CD8-positive, alpha-beta memory T cell (primary cell): Measurements from ENCODE around the gene DNM2. TPM values are rescaled to one million over a fixed set of nuclear protein-coding genes. Genes with fewer than 3 reads are reported as not detected.
A peak's percentile ranks its signal among the peaks of the same experiment; 100 is the strongest.

ENCODE experiments used
- CTCF ChIA-PET: fragments of 350-600 bp; sonication (Branson Sonifier 250); formaldehyde crosslinking; loops from one replicate; lab custom pipeline; 2021; ENCODE audit warnings: antibody characterized with exemption; lab: Charles Lee
- POLR2A ChIA-PET: fragments of 350-600 bp; sonication (Branson Sonifier 250); formaldehyde crosslinking; loops from one replicate; lab custom pipeline; 2021; ENCODE audit warnings: antibody characterized with exemption; lab: Charles Lee
- DNase-seq, 5 donors: peaks; one replicate each; pipeline versions ENCODE4 v3.0.0 to v3.0.0-alpha.2; 2020 to 2022; ENCODE audit warnings: mixed read lengths in 1 of 5
- H3K27ac ChIP-seq: one replicate; pipeline ENCODE4 v1.7.0; 2013; ENCODE audit warnings: low read depth, mild to moderate bottlenecking, low read length, moderate library complexity
- H3K27me3 ChIP-seq: 2 replicates; pipeline ENCODE4 v1.7.0; 2013; ENCODE audit warnings: low read length, mild to moderate bottlenecking; ENCODE audit not compliant: insufficient read depth, poor library complexity, severe bottlenecking
- H3K36me3 ChIP-seq: 2 replicates; pipeline ENCODE4 v1.7.0; 2013; ENCODE audit warnings: mild to moderate bottlenecking, low read length, moderate library complexity; ENCODE audit not compliant: insufficient read depth
- H3K4me1 ChIP-seq: 2 replicates; pipeline ENCODE4 v1.7.0; 2013; ENCODE audit warnings: mild to moderate bottlenecking, low read length, moderate library complexity; ENCODE audit not compliant: insufficient read depth
- H3K4me3 ChIP-seq: 2 replicates; pipeline ENCODE4 v1.7.0; 2013; ENCODE audit warnings: mild to moderate bottlenecking, low read length
- H3K9me3 ChIP-seq: 2 replicates; pipeline ENCODE4 v1.7.0; 2013; ENCODE audit warnings: mild to moderate bottlenecking, low read length
- H3K27ac Mint-ChIP-seq, 8 donors: one replicate each; pipeline ENCODE4 v1.8.0; 2020 to 2021; ENCODE audit warnings: mixed read lengths in 8 of 8, mild to moderate bottlenecking in 6 of 8, inconsistent platforms in 3 of 8, moderate library complexity in 3 of 8
- H3K27me3 Mint-ChIP-seq, 2 donors: one replicate each; pipeline ENCODE4 v1.8.0; 2020 to 2021; ENCODE audit warnings: mixed read lengths in 2 of 2, mild to moderate bottlenecking in 1 of 2, moderate library complexity in 1 of 2
- H3K36me3 Mint-ChIP-seq, 3 donors: one replicate each; pipeline ENCODE4 v1.8.0; 2020 to 2021; ENCODE audit warnings: mixed read lengths in 3 of 3, inconsistent platforms in 1 of 3, mild to moderate bottlenecking in 1 of 3
- H3K4me1 Mint-ChIP-seq, 3 donors: one replicate each; pipeline ENCODE4 v1.8.0; 2020 to 2021; ENCODE audit warnings: mixed read lengths in 3 of 3, inconsistent platforms in 1 of 3, mild to moderate bottlenecking in 1 of 3
- H3K4me3 Mint-ChIP-seq, 7 donors: one replicate each; pipeline ENCODE4 v1.8.0; 2020 to 2021; ENCODE audit warnings: mixed read lengths in 7 of 7, mild to moderate bottlenecking in 6 of 7, moderate library complexity in 4 of 7, inconsistent platforms in 2 of 7
- H3K9me3 Mint-ChIP-seq, 5 donors: one replicate each; pipeline ENCODE4 v1.8.0; 2020 to 2022; ENCODE audit warnings: mixed read lengths in 5 of 5, mild to moderate bottlenecking in 3 of 5, moderate library complexity in 2 of 5, inconsistent platforms in 1 of 5
- polyA plus RNA-seq: library from polyadenylated mRNA; unstranded; fragments of 300-500 nt; fragmentation: Illumina TruSeq; gene quantifications from one replicate; pipeline ENCODE4 v1.2.3, GENCODE V29; 2021
- total RNA-seq, 2 experiments: library from RNA; stranded (reverse); gene quantifications; one replicate each; pipeline ENCODE4 v1.2.3, GENCODE V29; 2021

DNM2 gene
- total and polyA plus RNA-seq, 3 experiments from 2014 or later = 105 to 165 (median 154) TPM

GRCh38 chr19:10858204-10858828, 140.4 kb downstream of the DNM2 start:
- H3K27ac Mint-ChIP-seq = peak overlapping the region in 1 of 8 donors; percentile 33
- no peaks in the 10 kb centered on the region for H3K9me3 ChIP-seq
- H3K4me1 ChIP-seq = no peaks in the 10 kb centered on the region
- H3K4me1 Mint-ChIP-seq = peaks cover 0 to 11% (median 0%) of the 10 kb centered on the region in 3 donors
- no peaks in the 10 kb centered on the region for H3K9me3 Mint-ChIP-seq
- CTCF ChIA-PET = interaction anchor here (0.8 to 2.9 kb wide), 6 partner anchors 9 to 142 kb away, joined by 3 to 8 read pairs (median 5); partner anchors contain the start of gene CARM1
- H3K4me3 Mint-ChIP-seq = no peak overlapping the region
- H3K4me3 ChIP-seq = no peak overlapping the region
- no peaks in the 10 kb centered on the region for H3K27me3 ChIP-seq
- H3K36me3 ChIP-seq = no peaks in the 10 kb centered on the region
- peak; percentile 26 to 66 (median 32) for DNase-seq
- H3K27me3 Mint-ChIP-seq = no peaks in the 10 kb centered on the region
- peaks cover 0 to 2% (median 0%) of the 10 kb centered on the region in 3 donors for H3K36me3 Mint-ChIP-seq
- POLR2A ChIA-PET = interaction anchor here (0.6 kb wide), 1 partner anchor 150 kb away, joined by 8 read pairs; no protein-coding TSS in a partner anchor
- H3K27ac ChIP-seq = no peak overlapping the region

GRCh38 chr19:10861103-10861651, 143.3 kb downstream of the DNM2 start:
- no peak overlapping the region for H3K4me3 ChIP-seq
- Mint-ChIP-seq H3K27ac (peak overlapping the region in 1 of 8 donors; percentile 6), H3K36me3 (peaks cover 0 to 2% (median 0%) of the 10 kb centered on the region in 3 donors), H3K27me3 (no peaks in the 10 kb centered on the region), H3K4me1 (peaks cover 7 to 21% (median 8%) of the 10 kb centered on the region in 3 donors), H3K9me3 (no peaks in the 10 kb centered on the region), H3K4me3 (no peak overlapping the region)
- no peaks in the 10 kb centered on the region for H3K9me3 ChIP-seq
- POLR2A ChIA-PET = no interaction called here
- H3K27me3 ChIP-seq = no peaks in the 10 kb centered on the region
- peaks cover 10% of the 10 kb centered on the region for H3K4me1 ChIP-seq
- DNase-seq = no peak
- H3K36me3 ChIP-seq = no peaks in the 10 kb centered on the region
- CTCF ChIA-PET = interaction anchor here (1.0 kb wide), 1 partner anchor 25 kb away, joined by 3 read pairs; the partner anchor contains the start of gene TMED1
- H3K27ac ChIP-seq = no peak overlapping the region

DNA sequence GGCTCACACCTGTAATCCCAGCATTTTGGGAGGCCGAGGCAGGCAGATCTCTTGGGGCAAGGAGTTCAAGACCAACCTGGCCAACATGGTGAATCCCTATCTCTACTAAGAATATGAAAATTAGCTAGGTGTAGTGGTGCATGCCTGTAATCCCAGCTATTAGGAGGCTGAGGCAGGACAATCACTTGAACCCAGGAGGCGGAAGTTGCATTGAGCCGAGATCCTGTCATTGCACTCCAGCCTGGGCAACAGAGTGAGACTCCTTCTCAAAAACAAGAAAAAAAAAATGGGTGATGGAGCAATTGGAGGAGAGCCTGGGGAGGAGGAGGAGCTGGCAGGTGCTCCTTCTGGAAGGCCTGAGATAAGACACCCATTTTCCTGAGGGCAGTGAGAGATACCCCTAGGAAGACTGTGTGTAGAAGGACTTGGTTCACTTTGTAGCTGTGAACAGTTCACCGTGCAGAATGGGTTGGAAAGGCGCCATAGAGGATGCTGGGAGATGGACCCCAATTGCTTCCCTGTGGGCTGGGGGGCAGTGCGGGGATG, 144.8 kb downstream of the DNM2 start:
- Histone ChIP-seq H3K27me3 (no peaks in the 10 kb centered on the region), H3K9me3 (no peaks in the 10 kb centered on the region), H3K27ac (peak overlapping the region; percentile 51), H3K4me3 (no peak overlapping the region), H3K36me3 (no peaks in the 10 kb centered on the region), H3K4me1 (peaks cover 10% of the 10 kb centered on the region)
- peaks cover 0 to 2% (median 0%) of the 10 kb centered on the region in 3 donors for H3K36me3 Mint-ChIP-seq
- no peaks in the 10 kb centered on the region for H3K9me3 Mint-ChIP-seq
- H3K27me3 Mint-ChIP-seq = no peaks in the 10 kb centered on the region
- H3K4me1 Mint-ChIP-seq = peaks cover 7 to 21% (median 8%) of the 10 kb centered on the region in 3 donors
- POLR2A ChIA-PET = no interaction called here
- H3K4me3 Mint-ChIP-seq = no peak overlapping the region
- CTCF ChIA-PET = interaction anchor here (1.1 to 3.4 kb wide), 3 partner anchors 9 to 266 kb away, joined by 3 to 25 read pairs (median 4); partner anchors contain the start of gene DNM2
- H3K27ac Mint-ChIP-seq = peak overlapping the region in 1 of 8 donors; percentile 49
- no peak for DNase-seq

DNA sequence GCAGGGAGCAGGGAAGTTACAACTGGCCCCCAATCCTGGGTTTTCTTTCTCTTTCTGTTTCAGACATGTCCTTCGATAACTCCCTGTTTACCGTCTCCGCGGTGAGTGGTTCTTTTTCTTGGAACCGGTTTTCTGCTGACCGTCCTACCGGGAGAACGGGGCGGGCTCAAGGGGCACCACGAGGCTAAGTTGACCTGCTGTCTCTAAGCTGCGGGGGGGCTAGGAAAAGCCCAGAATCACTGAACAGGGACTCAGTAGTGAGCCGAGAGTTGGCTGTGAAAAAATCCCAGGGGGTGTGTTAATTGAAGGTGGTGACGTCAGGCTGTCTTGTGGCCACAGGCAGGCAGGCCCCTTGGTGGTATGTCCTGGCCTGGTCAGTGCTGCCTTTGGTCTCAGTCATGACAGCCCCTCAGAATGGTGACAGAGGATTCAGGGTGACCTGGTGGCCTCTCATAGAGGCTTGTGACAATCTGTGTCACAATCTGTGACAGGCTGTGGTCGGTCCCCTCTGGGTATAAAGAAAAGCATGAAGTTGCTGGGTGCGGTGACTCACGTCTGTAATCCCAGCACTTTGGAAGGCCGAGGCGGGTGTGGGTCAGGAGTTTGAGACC, 145.3 kb downstream of the DNM2 start:
- H3K4me3 Mint-ChIP-seq = peak overlapping the region in 1 of 7 donors; percentile 54
- H3K4me1 Mint-ChIP-seq = peaks cover 8 to 21% (median 11%) of the 10 kb centered on the region in 3 donors
- Histone ChIP-seq H3K4me1 (peaks cover 10% of the 10 kb centered on the region), H3K4me3 (no peak overlapping the region), H3K27me3 (no peaks in the 10 kb centered on the region), H3K27ac (peak overlapping the region; percentile 51), H3K36me3 (no peaks in the 10 kb centered on the region), H3K9me3 (no peaks in the 10 kb centered on the region)
- ChIA-PET POLR2A (interaction anchor here (1.5 kb wide), 1 partner anchor 146 kb away, joined by 7 read pairs; no protein-coding TSS in a partner anchor), CTCF (interaction anchor here (1.2 to 6.2 kb wide), 11 partner anchors 9 to 266 kb away, joined by 3 to 97 read pairs (median 5); partner anchors contain the start of genes DNM2 and TMED1)
- DNase-seq = no peak
- H3K9me3 Mint-ChIP-seq = no peaks in the 10 kb centered on the region
- peaks cover 0 to 2% (median 0%) of the 10 kb centered on the region in 3 donors for H3K36me3 Mint-ChIP-seq
- H3K27me3 Mint-ChIP-seq = no peaks in the 10 kb centered on the region
- H3K27ac Mint-ChIP-seq = peak overlapping the region in 1 of 8 donors; percentile 49

- Histone ChIP-seq H3K4me3 (no peak overlapping the region), H3K9me3 (no peaks in the 10 kb centered on the region), H3K36me3 (no peaks in the 10 kb centered on the region), H3K27ac (no peak overlapping the region), H3K27me3 (no peaks in the 10 kb centered on the region), H3K4me1 (peaks cover 10% of the 10 kb centered on the region)
- DNase-seq = peak; percentile 68 to 83 (median 73)
- peaks cover 0 to 2% (median 0%) of the 10 kb centered on the region in 3 donors for H3K36me3 Mint-ChIP-seq
- H3K9me3 Mint-ChIP-seq = no peaks in the 10 kb centered on the region
- peaks cover 8 to 21% (median 11%) of the 10 kb centered on the region in 3 donors for H3K4me1 Mint-ChIP-seq
- ChIA-PET CTCF (interaction anchor here (0.7 to 6.2 kb wide), 36 partner anchors 8 to 283 kb away, joined by 3 to 97 read pairs (median 4); partner anchors contain the start of genes C19orf38, DNM2, QTRT1 and TMED1), POLR2A (interaction anchor here (1.1 to 1.5 kb wide), 5 partner anchors 29 to 163 kb away, joined by 3 to 9 read pairs (median 5); partner anchors contain the start of genes DNM2, QTRT1 and TMED1)
- H3K27me3 Mint-ChIP-seq = no peaks in the 10 kb centered on the region
- peak overlapping the region in 4 of 8 donors; percentile 44 to 86 (median 77) for H3K27ac Mint-ChIP-seq
- H3K4me3 Mint-ChIP-seq = peak overlapping the region in 3 of 7 donors; percentile 14 to 78 (median 61)
Measured at GRCh38 chr19:10864538-10864899, 146.6 kb downstream of the DNM2 start.

- POLR2A ChIA-PET = interaction anchor here (0.6 to 0.7 kb wide), 2 partner anchors 12 to 169 kb away, joined by 3 to 5 read pairs; no protein-coding TSS in a partner anchor
- Mint-ChIP-seq H3K27ac (peak overlapping the region in 1 of 8 donors; percentile 57), H3K36me3 (peaks cover 0 to 1% (median 0%) of the 10 kb centered on the region in 3 donors), H3K4me1 (peaks cover 13 to 21% (median 16%) of the 10 kb centered on the region in 3 donors), H3K27me3 (no peaks in the 10 kb centered on the region), H3K4me3 (no peak overlapping the region), H3K9me3 (no peaks in the 10 kb centered on the region)
- CTCF ChIA-PET = interaction anchor here (0.9 to 6.2 kb wide), 3 partner anchors 8 to 149 kb away, joined by 3 to 97 read pairs (median 6); partner anchors contain the start of gene DNM2
- Histone ChIP-seq H3K36me3 (no peaks in the 10 kb centered on the region), H3K4me3 (no peak overlapping the region), H3K27me3 (no peaks in the 10 kb centered on the region), H3K27ac (no peak overlapping the region), H3K9me3 (no peaks in the 10 kb centered on the region), H3K4me1 (peaks cover 16% of the 10 kb centered on the region)
- DNase-seq = no peak
Measured at GRCh38 chr19:10866495-10866894, 148.6 kb downstream of the DNM2 start.

DNA sequence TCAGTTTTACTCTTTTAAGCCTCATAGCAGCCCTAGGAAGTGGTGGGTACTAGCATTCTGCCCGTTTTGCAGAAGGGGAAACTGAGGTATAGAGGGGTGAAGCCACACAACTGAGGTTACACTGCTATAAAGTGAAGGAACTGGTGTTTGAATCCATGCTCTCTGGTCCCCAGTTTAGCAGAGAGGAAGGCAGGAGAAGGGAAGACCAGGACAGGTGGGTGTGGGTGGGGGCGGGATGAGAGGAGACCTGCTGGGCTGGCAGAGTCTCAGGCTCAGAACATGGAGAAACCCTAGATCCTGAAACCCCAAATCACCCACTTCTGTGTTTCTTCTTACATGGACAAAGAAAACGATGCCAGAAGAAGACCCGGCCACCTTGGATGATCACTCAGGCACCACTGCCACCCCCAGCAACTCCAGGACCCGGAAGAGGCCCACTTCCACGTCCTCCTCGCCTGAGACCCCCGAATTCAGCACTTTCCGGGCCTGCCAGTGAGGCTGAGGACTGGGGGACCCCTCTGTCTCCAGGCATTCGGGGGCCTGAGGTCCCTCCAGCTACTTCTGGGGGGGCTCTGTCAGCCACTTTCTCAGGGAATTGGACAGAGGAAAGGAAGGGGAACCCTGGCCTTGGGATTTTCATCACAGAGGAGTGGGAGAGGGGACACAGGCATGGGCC, 151.1 kb downstream of the DNM2 start:
- no peak overlapping the region for H3K4me3 ChIP-seq

More for the DNA sequence above, 151.1 kb downstream of the DNM2 start:
- no peaks in the 10 kb centered on the region for H3K9me3 ChIP-seq
- ChIA-PET CTCF (interaction anchor here (2.5 to 6.2 kb wide), 2 partner anchors 151 to 152 kb away, joined by 15 to 97 read pairs; partner anchors contain the start of gene DNM2), POLR2A (interaction anchor here (1.5 kb wide), 1 partner anchor 110 kb away, joined by 3 read pairs; no protein-coding TSS in a partner anchor)
- Mint-ChIP-seq H3K4me1 (peaks cover 18 to 28% (median 23%) of the 10 kb centered on the region in 3 donors), H3K27ac (peak overlapping the region in 2 of 8 donors; percentile 50 to 69), H3K36me3 (peaks cover 0 to 3% (median 0%) of the 10 kb centered on the region in 3 donors), H3K4me3 (peak overlapping the region in 1 of 7 donors; percentile 55), H3K9me3 (no peaks in the 10 kb centered on the region), H3K27me3 (peaks cover 0 to 1% of the 10 kb centered on the region in 2 donors)
- H3K27me3 ChIP-seq = no peaks in the 10 kb centered on the region
- no peak for DNase-seq
- peaks cover 24% of the 10 kb centered on the region for H3K4me1 ChIP-seq
- no peaks in the 10 kb centered on the region for H3K36me3 ChIP-seq
- no peak overlapping the region for H3K27ac ChIP-seq
